ENCODE data around the gene MACROD2.
"Not testable (repeated sequence)": the region's sequence is repeated elsewhere in the genome, so short reads cannot be mapped to it uniquely, and the experiment has no call there.

The MACROD2 gene

GRCh38 chr20:15985494-15986368 lies 1990.4 kb downstream of the MACROD2 start:
- not testable (repeated sequence) for DNase-seq

GRCh38 chr20:15986690-15987089 lies 1991.4 kb downstream of the MACROD2 start:
- DNase-seq: no peak

- DNase-seq: no peak
Measured at GRCh38 chr20:15991279-15991678, 1996.0 kb downstream of the MACROD2 start.

- no peak for DNase-seq
Measured at GRCh38 chr20:15992564-15992963, 1997.2 kb downstream of the MACROD2 start.

GRCh38 chr20:16000112-16000511 lies 2004.8 kb downstream of the MACROD2 start:
- DNase-seq: no peak

GRCh38 chr20:16001286-16001685 lies 2006.0 kb downstream of the MACROD2 start:
- no peak for DNase-seq

- DNase-seq: no peak
Measured at GRCh38 chr20:16003310-16003709, 2008.0 kb downstream of the MACROD2 start.

GRCh38 chr20:16004108-16004854 lies 2009.0 kb downstream of the MACROD2 start:
- no peak for DNase-seq

GRCh38 chr20:16005021-16005914 lies 2010.0 kb downstream of the MACROD2 start:
- DNase-seq: no peak

GRCh38 chr20:16005915-16006493 lies 2010.7 kb downstream of the MACROD2 start:
- DNase-seq: no peak

GRCh38 chr20:16007164-16007563 lies 2011.8 kb downstream of the MACROD2 start:
- DNase-seq: no peak

GRCh38 chr20:16007962-16008361 lies 2012.6 kb downstream of the MACROD2 start:
- no peak for DNase-seq

GRCh38 chr20:16011056-16011455 lies 2015.7 kb downstream of the MACROD2 start:
- DNase-seq: no peak

- no peak for DNase-seq
Measured at GRCh38 chr20:16011519-16011918, 2016.2 kb downstream of the MACROD2 start.

GRCh38 chr20:16012934-16013333 lies 2017.6 kb downstream of the MACROD2 start:
- DNase-seq: not testable (repeated sequence)

GRCh38 chr20:16013631-16014030 lies 2018.3 kb downstream of the MACROD2 start:
- DNase-seq: no peak

- DNase-seq: no peak
Measured at GRCh38 chr20:16014436-16014835, 2019.1 kb downstream of the MACROD2 start.

GRCh38 chr20:16017656-16018055 lies 2022.3 kb downstream of the MACROD2 start:
- no peak for DNase-seq

- no peak for DNase-seq
Measured at GRCh38 chr20:16018881-16019280, 2023.6 kb downstream of the MACROD2 start.

GRCh38 chr20:16020971-16021370 lies 2025.7 kb downstream of the MACROD2 start:
- DNase-seq: no peak

- DNase-seq: no peak
Measured at GRCh38 chr20:16025084-16025483, 2029.8 kb downstream of the MACROD2 start.

- no peak for DNase-seq
Measured at GRCh38 chr20:16027686-16028085, 2032.4 kb downstream of the MACROD2 start.

- no peak for DNase-seq
Measured at GRCh38 chr20:16028923-16029322, 2033.6 kb downstream of the MACROD2 start.
